G401 (cell line): ENCODE results near the gene MTUS2. TPM values are rescaled to one million over a fixed set of nuclear protein-coding genes. Genes with fewer than 3 reads are reported as not detected.
A peak's percentile ranks its signal among the peaks of the same experiment; 100 is the strongest.

Experiments used
- DNase-seq: peaks from one replicate; pipeline ENCODE4 v3.0.0-alpha.2; 2015; ENCODE audit warnings: low spot score
- in situ Hi-C: cut with HindIII; loops from 2 replicates; pipeline ENCODE4 v1.10.0; 2016; ENCODE audit warnings: low sequenced_read_pairs, mixed read lengths
- total RNA-seq: library from RNA; depleted of rRNA; stranded (reverse); fragments of >200 nt; shearing (Covaris generic); gene quantifications from 2 replicates; pipeline ENCODE4 v1.2.3, GENCODE V29; 2014

The MTUS2 gene
- total RNA-seq, 1 experiment from 2014 or later: not detected

- in situ Hi-C loops: no loop called here
- no peak for DNase-seq
These were observed 661.5 kb downstream of the MTUS2 start for GRCh38 chr13:29481603-29482002.

DNA sequence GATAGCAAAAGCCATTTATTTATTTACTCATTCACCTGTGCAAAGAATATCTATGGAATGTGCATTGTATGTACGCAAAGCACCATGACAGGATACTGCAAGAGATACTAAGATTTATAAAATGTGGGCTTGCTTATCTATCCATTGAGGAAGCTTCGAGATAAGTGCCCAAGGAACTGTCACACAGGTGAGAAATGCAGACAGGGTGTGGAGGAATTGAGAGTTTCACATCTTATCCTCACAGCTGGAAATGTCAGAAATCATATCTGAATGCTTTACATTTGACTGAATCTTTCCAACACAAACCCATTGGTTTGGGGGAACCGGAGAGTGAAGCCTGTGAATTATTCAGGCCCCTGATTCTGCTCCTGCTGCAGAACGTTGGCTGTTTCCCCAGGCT, 662.4 kb downstream of the MTUS2 start:
- no peak for DNase-seq
- in situ Hi-C loops: no loop called here

GRCh38 chr13:29483211-29483610, 663.1 kb downstream of the MTUS2 start:
- in situ Hi-C loops: no loop called here
- peak; percentile 69 for DNase-seq

DNA sequence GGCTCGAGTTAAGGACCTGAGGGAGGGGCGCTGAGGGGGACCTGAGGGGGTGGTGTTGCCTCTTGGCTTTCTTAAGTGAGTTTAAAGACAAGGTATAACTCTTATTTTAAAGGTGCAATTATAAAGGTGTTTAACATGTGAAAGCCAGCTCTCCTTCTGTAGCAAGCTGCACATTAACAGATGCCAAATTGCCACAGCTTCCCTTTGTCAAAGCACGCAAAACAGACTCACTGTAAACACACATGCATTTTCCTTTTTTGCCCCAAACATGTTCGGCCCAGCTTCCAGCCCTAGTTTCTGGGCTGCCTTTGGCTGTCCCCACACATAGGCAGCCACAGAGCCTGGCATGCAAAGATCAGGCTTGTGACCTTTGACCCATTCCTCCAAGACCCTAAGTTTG, 663.5 kb downstream of the MTUS2 start:
- DNase-seq: no peak
- in situ Hi-C loops: no loop called here

- in situ Hi-C loops: no loop called here
- no peak for DNase-seq
These were observed 664.1 kb downstream of the MTUS2 start for GRCh38 chr13:29484236-29484635.

- no peak for DNase-seq
- in situ Hi-C loops: no loop called here
These were observed 664.7 kb downstream of the MTUS2 start for GRCh38 chr13:29484796-29485195.

DNA sequence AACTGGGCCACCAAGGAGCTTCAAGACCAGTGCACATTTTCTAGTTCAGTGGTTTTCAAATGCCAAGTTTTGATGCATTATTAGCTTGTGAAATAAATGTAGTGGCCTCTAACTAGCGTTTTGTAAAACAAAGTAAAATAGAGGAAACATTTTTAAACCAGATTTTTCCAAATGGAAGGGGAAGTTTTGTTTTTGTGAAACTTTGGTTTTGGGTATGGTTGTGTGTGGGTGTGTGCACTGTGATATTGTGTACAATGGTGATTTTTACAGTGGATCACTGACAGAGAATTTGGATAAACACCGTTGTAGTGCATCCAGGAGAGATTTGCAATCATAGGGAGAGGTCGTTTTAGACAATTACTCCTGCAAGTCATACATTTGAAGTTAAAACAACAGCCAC, 666.4 kb downstream of the MTUS2 start:
- in situ Hi-C loops: no loop called here
- no peak for DNase-seq

- in situ Hi-C loops: no loop called here
- no peak for DNase-seq
These were observed 667.6 kb downstream of the MTUS2 start for GRCh38 chr13:29487466-29488454.

DNA sequence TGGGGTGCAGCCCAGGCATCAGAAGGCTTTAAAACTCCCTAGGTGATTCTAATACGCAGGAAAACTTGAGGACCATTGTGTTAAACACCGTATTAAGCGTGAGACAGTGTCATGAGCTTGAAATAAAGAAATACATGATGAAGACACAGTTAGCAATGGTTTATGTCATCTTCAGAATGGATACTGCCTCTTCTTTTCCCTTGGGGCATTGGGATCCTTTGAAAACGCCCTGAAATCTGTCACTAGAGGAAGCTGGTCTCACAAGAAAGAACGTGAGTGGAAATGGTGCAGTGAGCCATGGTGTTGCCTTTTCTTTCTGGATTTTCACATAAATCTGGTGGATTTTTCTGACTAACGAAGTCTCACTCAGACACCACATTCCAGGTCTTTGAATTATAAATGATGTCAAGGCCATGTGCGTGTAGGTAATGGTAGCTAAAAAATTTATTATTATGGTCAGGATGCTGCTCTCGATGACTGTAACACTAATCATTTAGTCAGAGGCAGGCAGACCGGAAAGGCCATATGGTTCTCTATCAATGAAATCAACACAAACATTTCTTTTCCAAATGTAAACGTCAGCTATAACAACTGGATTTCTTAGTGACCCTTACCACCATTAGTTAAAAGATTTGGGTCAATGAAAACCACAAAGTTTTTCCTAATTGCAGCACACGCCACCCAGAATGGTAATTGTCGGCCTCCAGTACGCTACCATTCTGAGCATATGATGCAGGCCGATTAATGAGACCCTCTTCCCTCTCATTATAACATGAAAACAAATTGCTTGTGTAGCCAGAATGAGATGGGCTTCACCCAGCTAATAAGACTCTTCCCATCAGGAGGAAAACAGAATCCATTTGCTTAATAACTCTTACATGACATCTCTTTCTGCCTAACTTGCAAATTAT, 669.8 kb downstream of the MTUS2 start:
- in situ Hi-C loops: no loop called here
- DNase-seq: no peak

DNA sequence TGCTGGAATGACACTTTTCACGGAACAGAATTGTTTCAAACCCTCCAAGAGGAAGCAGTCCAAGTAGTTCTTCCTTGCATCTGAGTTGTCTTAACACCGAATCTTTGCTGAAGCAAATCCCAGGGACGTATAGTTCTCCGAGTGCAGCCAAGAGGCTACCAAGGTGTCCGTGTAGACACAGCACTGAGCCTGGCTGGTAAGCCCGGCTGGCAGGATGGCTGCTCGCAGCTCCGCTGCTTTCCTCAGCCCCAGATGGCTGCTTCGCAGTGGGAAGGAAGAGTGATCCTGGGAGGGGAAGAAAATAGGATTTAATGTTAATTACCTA, 670.4 kb downstream of the MTUS2 start:
- in situ Hi-C loops: no loop called here

DNA sequence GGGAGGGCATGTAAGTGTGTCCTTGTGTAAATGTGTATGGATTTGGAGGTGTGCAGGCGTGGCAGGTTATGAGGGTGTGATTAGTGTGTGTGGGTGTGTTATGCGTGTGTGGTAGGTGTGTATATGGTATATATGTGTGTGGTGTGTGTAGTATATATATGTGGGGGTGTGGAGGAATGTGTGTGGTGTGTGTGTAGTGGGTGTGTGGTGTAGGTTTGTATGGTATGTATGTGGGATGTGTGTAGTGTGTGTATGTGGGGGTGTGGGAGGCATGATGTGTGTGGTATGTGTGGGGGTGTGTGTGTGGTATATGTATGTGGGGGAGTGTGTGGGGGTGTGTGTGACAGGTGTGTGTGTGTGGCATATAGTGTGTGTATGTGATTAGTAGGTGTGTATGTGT, 671.1 kb downstream of the MTUS2 start:
- in situ Hi-C loops: no loop called here

More for the DNA sequence above, 670.4 kb downstream of the MTUS2 start:
- DNase-seq: no peak

GRCh38 chr13:29493796-29494195, 673.7 kb downstream of the MTUS2 start:
- in situ Hi-C loops: no loop called here
- peak; percentile 47 for DNase-seq

More for the DNA sequence above, 671.1 kb downstream of the MTUS2 start:
- no peak for DNase-seq

DNA sequence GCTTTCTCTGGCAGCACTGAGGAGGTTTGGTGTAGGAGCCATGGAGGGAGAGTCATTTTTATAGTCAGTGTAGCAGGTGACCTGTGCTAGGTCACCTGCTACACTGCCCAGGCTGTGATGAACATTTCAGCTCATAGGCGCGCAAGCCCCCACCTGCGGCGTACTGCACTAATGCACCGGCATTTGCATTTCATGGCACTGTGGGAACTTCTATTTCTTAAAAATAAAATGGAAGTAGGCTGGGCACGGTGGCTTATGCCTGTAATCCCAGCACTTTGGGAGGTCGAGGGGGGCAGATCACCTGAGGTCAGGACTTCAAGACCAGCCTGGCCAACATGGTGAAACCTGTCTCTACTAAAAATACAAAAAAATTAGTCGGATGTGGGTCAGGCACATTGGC, 674.4 kb downstream of the MTUS2 start:
- in situ Hi-C loops: no loop called here
- DNase-seq: no peak

DNA sequence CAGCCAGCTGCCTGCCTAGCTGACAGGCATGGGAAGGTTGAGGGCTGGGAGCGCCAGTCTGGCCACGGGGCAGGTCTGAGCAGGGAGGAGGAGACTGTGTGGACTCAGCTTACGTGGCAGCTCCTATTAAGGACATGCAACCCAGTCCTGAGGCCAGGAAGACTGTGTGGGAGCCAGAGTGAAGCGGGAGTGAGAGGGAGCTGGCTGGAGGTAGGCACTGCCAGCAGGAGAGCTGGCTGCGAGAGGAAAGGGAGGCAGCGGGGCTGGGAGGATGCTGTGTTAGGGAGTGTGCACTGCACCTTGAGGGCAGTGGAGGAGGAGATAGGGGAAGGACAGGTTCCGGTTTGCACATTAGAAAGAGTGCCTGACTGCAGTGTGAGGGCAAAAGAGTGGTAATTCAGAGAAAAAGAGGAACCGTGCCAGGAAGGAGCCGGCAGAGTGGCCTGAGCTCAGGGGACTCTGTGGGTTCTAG, 676.1 kb downstream of the MTUS2 start:
- in situ Hi-C loops: no loop called here
- peak; percentile 84 for DNase-seq

DNA sequence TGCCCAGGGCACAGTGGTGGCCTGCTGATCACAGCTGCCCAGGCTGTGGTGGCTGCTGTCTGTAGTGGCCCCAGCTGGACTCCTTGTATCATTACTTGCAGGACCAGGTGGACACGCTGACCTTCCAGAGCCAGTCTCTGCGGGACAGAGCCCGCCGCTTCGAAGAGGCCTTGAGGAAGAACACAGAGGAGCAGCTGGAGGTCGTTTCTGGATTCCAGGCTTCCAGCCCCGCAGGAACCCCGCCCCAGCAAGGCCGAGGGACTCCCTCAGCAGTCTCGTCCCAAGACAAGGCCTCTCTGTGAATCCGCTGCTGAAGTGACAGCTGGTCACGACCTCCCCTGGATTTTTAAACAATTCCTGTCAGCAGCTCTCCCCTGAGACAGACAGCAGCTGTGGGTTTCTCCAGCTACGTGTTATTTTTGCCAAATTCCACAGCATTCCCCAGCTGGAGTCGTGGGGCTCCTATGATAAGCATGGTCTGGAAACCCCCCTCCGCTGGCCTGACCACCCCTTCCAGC, 677.1 kb downstream of the MTUS2 start:
- DNase-seq: no peak
- in situ Hi-C loops: no loop called here

DNA sequence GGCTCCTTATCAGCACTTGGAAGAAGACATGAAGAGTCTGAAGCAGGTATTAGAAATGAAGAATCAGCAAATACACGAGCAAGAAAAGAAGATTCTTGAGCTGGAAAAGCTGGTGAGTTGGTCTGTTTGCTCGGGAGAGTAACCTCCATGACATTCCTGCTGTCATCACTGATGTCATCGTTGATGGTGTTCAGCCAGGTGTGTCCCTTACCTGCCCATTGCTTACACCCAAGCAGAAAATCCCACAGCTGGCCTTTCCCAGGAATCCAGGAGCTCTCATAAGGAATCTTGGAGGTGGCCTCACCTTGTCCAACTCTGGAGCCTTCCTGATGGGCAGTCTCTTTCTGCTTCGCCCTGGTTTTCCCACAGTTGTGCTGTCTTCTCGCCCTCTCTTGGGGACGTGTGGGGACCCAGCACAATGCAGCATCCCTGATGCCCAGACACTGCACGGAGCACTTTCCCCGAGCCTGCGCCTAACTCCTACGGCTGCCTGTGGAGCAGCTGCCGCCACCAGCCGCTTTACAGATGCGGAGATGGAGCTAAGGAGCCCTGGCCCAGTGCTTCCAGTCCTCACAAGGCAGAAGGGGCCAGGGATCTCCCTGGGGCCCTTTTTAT, 678.4 kb downstream of the MTUS2 start:
- in situ Hi-C loops: no loop called here
- DNase-seq: no peak

GRCh38 chr13:29499506-29500165, 679.5 kb downstream of the MTUS2 start:
- no peak for DNase-seq
- in situ Hi-C loops: no loop called here

DNA sequence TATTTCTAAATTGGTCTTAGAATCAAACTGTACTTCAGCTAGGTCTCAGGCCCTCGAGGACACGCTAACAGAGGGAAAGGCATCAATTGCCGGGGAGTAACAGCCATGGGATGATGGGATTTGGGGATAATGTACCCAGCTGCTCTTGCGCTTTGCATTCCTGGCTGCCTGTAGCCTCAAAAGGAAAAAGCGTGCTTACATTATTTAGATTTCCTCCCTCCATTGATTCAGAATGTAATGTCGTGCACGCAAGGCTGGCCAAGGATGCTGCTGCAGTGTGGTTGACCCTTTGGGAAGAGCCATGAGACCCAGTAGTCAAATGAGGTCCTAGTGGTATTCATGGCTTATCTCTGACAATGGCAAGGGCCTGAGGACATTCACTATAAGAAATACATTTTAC, 680.2 kb downstream of the MTUS2 start:
- in situ Hi-C loops: no loop called here
- no peak for DNase-seq

DNA sequence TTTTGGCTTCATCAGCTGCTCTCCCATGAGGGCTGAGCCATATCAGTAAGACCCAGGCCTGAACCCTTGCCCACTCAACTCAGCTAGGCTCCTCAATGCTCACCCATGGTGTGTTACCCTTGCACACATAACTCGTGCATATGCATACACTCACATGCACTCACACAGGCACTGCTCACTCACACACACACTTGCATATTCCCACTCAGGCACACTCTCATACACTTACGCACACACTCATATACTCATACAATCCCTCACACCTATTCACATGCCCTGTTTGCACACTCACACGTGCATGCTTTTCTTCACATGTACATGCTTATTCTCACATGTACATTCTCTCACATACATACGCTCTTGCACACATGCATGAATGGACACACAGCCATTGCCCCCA, 681.5 kb downstream of the MTUS2 start:
- in situ Hi-C loops: no loop called here

More for the DNA sequence above, 681.5 kb downstream of the MTUS2 start:
- no peak for DNase-seq
